ENCODE data around the gene AZIN2.
"Not testable (repeated sequence)": the region's sequence is repeated elsewhere in the genome, so short reads cannot be mapped to it uniquely, and the experiment has no call there.

Gene AZIN2

DNA sequence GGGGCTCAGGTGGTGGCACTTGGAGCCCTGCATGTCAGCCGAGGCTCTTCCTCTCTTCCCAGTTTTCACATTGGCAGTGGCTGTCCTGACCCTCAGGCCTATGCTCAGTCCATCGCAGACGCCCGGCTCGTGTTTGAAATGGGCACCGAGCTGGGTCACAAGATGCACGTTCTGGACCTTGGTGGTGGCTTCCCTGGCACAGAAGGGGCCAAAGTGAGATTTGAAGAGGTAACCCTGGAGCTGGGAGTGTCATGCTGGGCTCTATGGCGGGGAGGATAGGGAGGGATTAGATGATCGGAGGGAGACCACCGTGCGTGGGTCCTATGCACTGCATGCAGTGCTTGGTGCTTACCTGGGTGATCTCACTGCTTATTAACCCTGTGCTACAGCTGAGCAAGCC, 13.5 kb downstream of the AZIN2 start:
- Histone ChIP-seq H3K9me3 (ENCODE audit: control insufficient read depth in 2 of 2, low read length in 2 of 2) (no peaks in the 10 kb centered on the region), H3K27me3 (ENCODE audit: control insufficient read depth in 1 of 2, insufficient read depth in 2 of 2, low read length in 2 of 2) (no peaks in the 10 kb centered on the region), H3K4me3 (ENCODE audit: low read length in 2 of 2) (no peak overlapping the region), H3K9ac (ENCODE audit: low read length in 2 of 2) (no peak overlapping the region), H3K4me1 (ENCODE audit: control insufficient read depth, insufficient read depth, low read length) (no peaks in the 10 kb centered on the region), H3K27ac (ENCODE audit: low read length) (no peak overlapping the region), H3K36me3 (ENCODE audit: control insufficient read depth in 2 of 2, insufficient read depth in 2 of 2, low read length in 2 of 2) (peaks cover 4 to 6% of the 10 kb centered on the region in 2 donors)

DNA sequence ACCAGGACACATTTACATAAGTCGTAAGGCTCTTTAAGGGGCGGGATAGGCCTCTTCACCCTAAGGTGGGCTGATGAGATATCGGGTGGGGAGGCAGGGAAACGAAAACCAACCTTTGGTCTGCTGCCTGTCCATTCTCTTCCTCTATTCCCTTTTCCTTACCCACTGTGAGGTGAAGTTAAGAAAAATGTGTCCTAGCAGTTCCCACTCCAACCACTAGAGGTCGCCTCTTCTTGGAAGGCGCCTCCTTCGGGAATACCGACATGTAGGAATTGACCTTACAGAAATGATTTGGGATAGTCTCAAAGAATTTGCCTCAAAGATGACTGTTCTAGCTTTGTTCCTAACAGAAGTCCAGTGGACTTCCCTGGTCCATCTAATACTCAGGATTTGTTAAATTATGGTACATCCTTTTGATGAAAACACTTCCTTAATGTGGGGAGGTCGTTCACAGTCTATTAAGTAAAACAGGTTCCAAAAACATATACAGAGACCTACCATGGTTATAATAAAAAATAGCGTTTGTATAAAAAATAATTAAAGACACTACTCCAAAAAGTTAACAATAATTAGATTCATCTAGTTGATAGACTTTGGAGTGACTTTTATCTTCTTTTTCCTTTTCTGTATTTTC, 14.1 kb downstream of the AZIN2 start:
- Histone ChIP-seq H3K9ac (ENCODE audit: low read length in 2 of 2) (no peak overlapping the region), H3K27me3 (ENCODE audit: control insufficient read depth in 1 of 2, insufficient read depth in 2 of 2, low read length in 2 of 2) (no peaks in the 10 kb centered on the region), H3K27ac (ENCODE audit: low read length) (no peak overlapping the region), H3K4me1 (ENCODE audit: control insufficient read depth, insufficient read depth, low read length) (no peaks in the 10 kb centered on the region), H3K9me3 (ENCODE audit: control insufficient read depth in 2 of 2, low read length in 2 of 2) (no peaks in the 10 kb centered on the region), H3K4me3 (ENCODE audit: low read length in 2 of 2) (no peak overlapping the region), H3K36me3 (ENCODE audit: control insufficient read depth in 2 of 2, insufficient read depth in 2 of 2, low read length in 2 of 2) (peaks cover 4 to 6% of the 10 kb centered on the region in 2 donors)

DNA sequence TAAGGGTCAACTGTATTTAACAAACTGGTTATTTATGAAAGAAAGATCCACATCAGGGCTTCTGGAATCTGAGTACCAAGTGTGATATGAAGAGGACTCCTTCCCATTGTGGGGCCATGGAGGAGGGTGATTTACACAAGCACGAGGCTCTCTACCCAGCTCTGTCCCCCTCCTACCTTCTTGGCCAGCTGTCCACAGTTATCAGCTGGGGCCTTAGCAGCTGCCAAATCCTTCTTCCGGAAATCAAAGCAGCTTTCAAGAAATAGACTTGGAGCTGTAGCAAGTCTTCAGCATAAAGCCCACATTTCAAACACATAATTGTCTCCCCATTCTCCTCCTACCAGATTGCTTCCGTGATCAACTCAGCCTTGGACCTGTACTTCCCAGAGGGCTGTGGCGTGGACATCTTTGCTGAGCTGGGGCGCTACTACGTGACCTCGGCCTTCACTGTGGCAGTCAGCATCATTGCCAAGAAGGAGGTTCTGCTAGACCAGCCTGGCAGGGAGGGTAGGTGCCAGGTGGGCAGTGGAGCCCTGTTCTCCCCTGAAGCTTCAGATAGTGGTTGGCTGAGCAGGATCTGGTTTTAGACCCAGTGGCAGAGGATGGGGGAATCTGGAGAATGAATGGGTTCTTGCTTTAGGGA, 15.5 kb downstream of the AZIN2 start:
- H3K9ac ChIP-seq (ENCODE audit: low read length in 2 of 2) = no peak overlapping the region
- peaks cover 4 to 6% of the 10 kb centered on the region in 2 donors for H3K36me3 ChIP-seq (ENCODE audit: control insufficient read depth in 2 of 2, insufficient read depth in 2 of 2, low read length in 2 of 2)
- no peaks in the 10 kb centered on the region for H3K27me3 ChIP-seq (ENCODE audit: control insufficient read depth in 1 of 2, insufficient read depth in 2 of 2, low read length in 2 of 2)
- no peak overlapping the region for H3K4me3 ChIP-seq (ENCODE audit: low read length in 2 of 2)
- no peaks in the 10 kb centered on the region for H3K4me1 ChIP-seq (ENCODE audit: control insufficient read depth, insufficient read depth, low read length)
- no peak overlapping the region for H3K27ac ChIP-seq (ENCODE audit: low read length)
- H3K9me3 ChIP-seq (ENCODE audit: control insufficient read depth in 2 of 2, low read length in 2 of 2) = no peaks in the 10 kb centered on the region

DNA sequence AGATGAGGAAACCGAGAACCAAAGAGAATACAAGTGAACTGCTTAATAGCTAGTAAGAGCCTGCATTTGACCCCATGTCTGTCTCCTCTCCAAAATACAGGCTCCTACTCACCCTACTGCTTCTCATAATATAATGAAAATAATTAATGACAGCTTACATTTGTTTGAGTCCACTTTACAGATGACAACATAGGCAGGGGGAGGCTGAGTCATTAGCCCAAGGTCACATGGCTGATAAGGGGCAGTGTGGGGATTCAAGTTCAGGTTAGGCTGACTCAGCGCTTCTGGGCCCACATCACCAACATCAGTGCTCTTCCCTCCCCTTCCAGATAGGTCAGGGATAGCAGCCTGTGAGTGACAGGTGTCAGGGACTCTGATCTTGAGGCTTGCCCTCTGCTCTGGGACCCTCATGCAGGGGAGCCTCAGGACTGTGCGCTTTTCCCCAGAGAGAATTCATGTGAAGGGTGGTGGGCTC, 16.2 kb downstream of the AZIN2 start:
- Histone ChIP-seq H3K9me3 (ENCODE audit: control insufficient read depth in 2 of 2, low read length in 2 of 2) (no peaks in the 10 kb centered on the region), H3K4me3 (ENCODE audit: low read length in 2 of 2) (no peak overlapping the region), H3K9ac (ENCODE audit: low read length in 2 of 2) (no peak overlapping the region), H3K27ac (ENCODE audit: low read length) (no peak overlapping the region), H3K36me3 (ENCODE audit: control insufficient read depth in 2 of 2, insufficient read depth in 2 of 2, low read length in 2 of 2) (peaks cover 5 to 6% of the 10 kb centered on the region in 2 donors), H3K4me1 (ENCODE audit: control insufficient read depth, insufficient read depth, low read length) (no peaks in the 10 kb centered on the region), H3K27me3 (ENCODE audit: control insufficient read depth in 1 of 2, insufficient read depth in 2 of 2, low read length in 2 of 2) (no peaks in the 10 kb centered on the region)

DNA sequence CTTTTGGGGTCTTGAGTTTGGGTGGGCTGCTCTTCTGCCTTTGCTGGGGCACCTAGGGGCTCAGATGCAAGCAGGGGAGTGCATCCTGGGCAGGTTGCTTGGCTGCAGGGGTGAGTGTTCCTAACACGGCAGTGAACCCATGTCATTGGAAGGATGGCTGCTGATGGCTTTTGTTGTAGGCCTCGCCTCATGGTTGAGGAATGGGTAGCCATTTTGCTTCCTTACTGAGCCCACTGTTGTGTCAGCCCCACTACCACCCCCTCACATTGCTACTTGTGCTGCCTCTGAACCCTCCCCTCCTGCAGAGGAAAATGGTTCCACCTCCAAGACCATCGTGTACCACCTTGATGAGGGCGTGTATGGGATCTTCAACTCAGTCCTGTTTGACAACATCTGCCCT, 16.8 kb downstream of the AZIN2 start:
- no peak overlapping the region for H3K4me3 ChIP-seq (ENCODE audit: low read length in 2 of 2)
- no peaks in the 10 kb centered on the region for H3K27me3 ChIP-seq (ENCODE audit: control insufficient read depth in 1 of 2, insufficient read depth in 2 of 2, low read length in 2 of 2)
- H3K9me3 ChIP-seq (ENCODE audit: control insufficient read depth in 2 of 2, low read length in 2 of 2) = no peaks in the 10 kb centered on the region
- H3K36me3 ChIP-seq (ENCODE audit: control insufficient read depth in 2 of 2, insufficient read depth in 2 of 2, low read length in 2 of 2) = peaks cover 6 to 9% of the 10 kb centered on the region in 2 donors
- no peak overlapping the region for H3K9ac ChIP-seq (ENCODE audit: low read length in 2 of 2)
- H3K27ac ChIP-seq (ENCODE audit: low read length) = no peak overlapping the region
- H3K4me1 ChIP-seq (ENCODE audit: control insufficient read depth, insufficient read depth, low read length) = no peaks in the 10 kb centered on the region

DNA sequence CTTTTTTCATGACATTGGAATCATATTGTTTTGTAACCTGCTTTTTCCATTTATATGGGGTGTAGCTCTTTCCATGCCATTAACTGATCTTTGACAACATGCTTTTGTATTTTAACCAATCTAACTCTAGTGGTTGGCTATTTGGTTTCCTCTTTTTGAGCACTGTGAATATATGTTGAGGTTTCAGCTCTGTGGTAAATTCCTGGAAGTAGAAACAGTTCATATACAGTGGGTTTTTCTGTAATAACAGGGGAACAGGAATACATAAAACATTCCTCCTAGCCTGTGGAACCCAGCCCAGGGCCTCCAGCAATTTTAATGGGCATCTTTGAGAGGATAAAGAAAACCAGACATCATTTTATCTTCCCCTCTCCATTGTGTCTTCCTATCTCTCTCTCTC, 17.4 kb downstream of the AZIN2 start:
- Histone ChIP-seq H3K27ac (ENCODE audit: low read length) (no peak overlapping the region), H3K9ac (ENCODE audit: low read length in 2 of 2) (no peak overlapping the region), H3K9me3 (ENCODE audit: control insufficient read depth in 2 of 2, low read length in 2 of 2) (no peaks in the 10 kb centered on the region), H3K27me3 (ENCODE audit: control insufficient read depth in 1 of 2, insufficient read depth in 2 of 2, low read length in 2 of 2) (no peaks in the 10 kb centered on the region), H3K36me3 (ENCODE audit: control insufficient read depth in 2 of 2, insufficient read depth in 2 of 2, low read length in 2 of 2) (peaks cover 6 to 12% of the 10 kb centered on the region in 2 donors), H3K4me3 (ENCODE audit: low read length in 2 of 2) (no peak overlapping the region), H3K4me1 (ENCODE audit: control insufficient read depth, insufficient read depth, low read length) (no peaks in the 10 kb centered on the region)

DNA sequence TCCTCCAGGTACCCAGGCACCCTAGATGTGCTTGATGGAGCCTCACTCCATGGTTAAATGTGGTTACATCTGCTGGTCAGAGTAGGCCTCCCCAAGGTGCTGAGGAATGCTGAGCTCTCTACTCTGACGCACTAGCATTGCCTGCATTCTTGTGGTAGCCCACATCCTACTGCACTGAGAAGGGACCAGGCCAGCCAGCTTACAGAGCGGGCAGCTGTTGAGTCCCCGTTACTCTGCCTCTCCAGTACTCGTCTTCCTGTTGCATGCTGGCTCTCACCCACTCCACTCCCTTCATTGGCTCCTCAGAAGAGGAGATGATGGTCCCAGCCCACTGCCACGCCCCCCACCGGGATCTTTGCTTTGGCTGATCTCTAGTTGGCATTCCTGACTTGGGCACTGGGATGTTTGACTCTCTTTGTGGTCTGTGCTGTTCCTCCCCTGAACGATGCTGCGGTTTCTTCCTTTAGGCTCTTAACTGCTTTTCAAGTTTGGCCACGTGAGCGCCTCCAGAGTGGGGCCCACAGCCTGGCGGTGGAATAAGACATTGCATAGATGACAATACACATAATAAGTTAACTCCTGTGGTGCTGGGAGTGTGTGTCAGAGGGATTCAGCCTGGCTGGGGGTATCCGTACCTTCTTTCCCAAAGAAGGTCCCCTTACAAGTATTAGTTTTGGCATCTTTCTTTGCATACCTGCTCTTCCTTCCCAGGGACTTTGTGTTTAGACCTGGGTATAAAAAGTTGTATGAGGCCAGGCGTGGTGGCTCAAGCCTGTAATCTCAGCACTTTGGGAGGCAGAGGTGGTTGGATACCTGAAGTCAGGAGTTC, 18.6 kb downstream of the AZIN2 start:
- Histone ChIP-seq H3K27me3 (ENCODE audit: control insufficient read depth in 1 of 2, insufficient read depth in 2 of 2, low read length in 2 of 2) (no peaks in the 10 kb centered on the region), H3K36me3 (ENCODE audit: control insufficient read depth in 2 of 2, insufficient read depth in 2 of 2, low read length in 2 of 2) (peaks cover 6 to 12% of the 10 kb centered on the region in 2 donors), H3K9ac (ENCODE audit: low read length in 2 of 2) (no peak overlapping the region), H3K27ac (ENCODE audit: low read length) (no peak overlapping the region), H3K4me3 (ENCODE audit: low read length in 2 of 2) (no peak overlapping the region), H3K4me1 (ENCODE audit: control insufficient read depth, insufficient read depth, low read length) (no peaks in the 10 kb centered on the region), H3K9me3 (ENCODE audit: control insufficient read depth in 2 of 2, low read length in 2 of 2) (no peaks in the 10 kb centered on the region)

DNA sequence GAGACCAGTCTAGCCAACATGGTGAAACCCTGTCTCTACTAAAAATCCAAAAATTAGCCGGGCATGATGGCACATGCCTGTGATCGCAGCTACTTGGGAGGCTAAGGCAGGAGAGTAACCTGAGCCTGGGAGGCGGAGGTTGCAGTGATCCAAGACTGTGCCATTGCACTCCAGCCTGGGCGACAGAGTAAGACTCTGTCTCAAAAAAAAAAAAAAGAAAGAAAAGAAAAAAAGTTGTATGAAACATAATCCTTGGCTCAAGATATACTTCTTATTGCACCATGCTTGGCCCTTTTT, 19.1 kb downstream of the AZIN2 start:
- H3K9me3 ChIP-seq (ENCODE audit: control insufficient read depth in 2 of 2, low read length in 2 of 2); H3K27ac ChIP-seq (ENCODE audit: low read length); H3K4me3 ChIP-seq (ENCODE audit: low read length in 2 of 2); H3K4me1 ChIP-seq (ENCODE audit: control insufficient read depth, insufficient read depth, low read length); H3K27me3 ChIP-seq (ENCODE audit: control insufficient read depth in 1 of 2, insufficient read depth in 2 of 2, low read length in 2 of 2); H3K9ac ChIP-seq (ENCODE audit: low read length in 2 of 2): not testable (repeated sequence)
- peaks cover 6 to 12% of the 10 kb centered on the region in 2 donors for H3K36me3 ChIP-seq (ENCODE audit: control insufficient read depth in 2 of 2, insufficient read depth in 2 of 2, low read length in 2 of 2)

DNA sequence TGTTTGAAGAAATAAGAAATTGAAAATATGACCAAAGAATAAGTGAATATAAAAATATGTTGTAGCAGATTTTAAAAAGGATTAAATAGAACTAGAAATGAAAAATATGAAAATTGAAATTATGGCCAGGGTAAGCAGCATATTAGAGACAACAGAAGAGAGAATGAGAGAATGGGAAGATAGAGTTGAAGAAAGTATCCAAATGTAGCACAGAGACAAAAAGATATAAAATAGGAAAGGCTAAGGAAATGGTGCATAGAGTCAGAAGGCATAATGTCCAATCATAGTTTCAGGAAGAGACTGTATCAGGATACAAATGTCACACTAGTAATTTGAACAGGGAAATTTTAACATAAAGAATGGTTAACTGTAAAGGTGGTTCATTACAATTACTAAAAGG, 29.5 kb downstream of the AZIN2 start:
- no peak overlapping the region for H3K4me3 ChIP-seq (ENCODE audit: low read length in 2 of 2)
- no peaks in the 10 kb centered on the region for H3K4me1 ChIP-seq (ENCODE audit: control insufficient read depth, insufficient read depth, low read length)
- H3K9me3 ChIP-seq (ENCODE audit: control insufficient read depth in 2 of 2, low read length in 2 of 2) = no peaks in the 10 kb centered on the region
- no peaks in the 10 kb centered on the region for H3K27me3 ChIP-seq (ENCODE audit: control insufficient read depth in 1 of 2, insufficient read depth in 2 of 2, low read length in 2 of 2)
- H3K9ac ChIP-seq (ENCODE audit: low read length in 2 of 2) = no peak overlapping the region
- no peak overlapping the region for H3K27ac ChIP-seq (ENCODE audit: low read length)
- no peaks in the 10 kb centered on the region for H3K36me3 ChIP-seq (ENCODE audit: control insufficient read depth in 2 of 2, insufficient read depth in 2 of 2, low read length in 2 of 2)

DNA sequence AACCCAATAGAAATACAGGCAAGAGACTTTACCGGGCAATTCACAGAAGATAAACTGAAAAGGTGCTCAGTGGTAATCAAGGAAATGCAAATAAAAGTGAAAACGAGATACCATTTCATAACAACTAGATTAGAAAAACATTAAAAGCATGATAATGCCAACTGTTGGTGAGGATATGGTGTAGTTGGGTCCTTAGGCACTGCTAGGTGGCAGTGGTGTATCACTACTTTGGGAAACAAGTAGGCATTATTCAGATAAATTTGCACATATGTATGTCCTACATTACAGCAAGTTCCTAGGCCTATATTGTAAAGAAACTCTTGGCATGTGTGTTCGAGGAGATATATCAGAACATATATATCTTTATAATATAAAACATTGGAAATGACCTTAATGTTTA, 31.0 kb downstream of the AZIN2 start:
- Histone ChIP-seq H3K27ac (ENCODE audit: low read length) (no peak overlapping the region), H3K36me3 (ENCODE audit: control insufficient read depth in 2 of 2, insufficient read depth in 2 of 2, low read length in 2 of 2) (no peaks in the 10 kb centered on the region), H3K9ac (ENCODE audit: low read length in 2 of 2) (no peak overlapping the region), H3K4me1 (ENCODE audit: control insufficient read depth, insufficient read depth, low read length) (no peaks in the 10 kb centered on the region), H3K9me3 (ENCODE audit: control insufficient read depth in 2 of 2, low read length in 2 of 2) (no peaks in the 10 kb centered on the region), H3K27me3 (ENCODE audit: control insufficient read depth in 1 of 2, insufficient read depth in 2 of 2, low read length in 2 of 2) (no peaks in the 10 kb centered on the region), H3K4me3 (ENCODE audit: low read length in 2 of 2) (no peak overlapping the region)
